ENCODE results near the gene PDCD1.

The PDCD1 gene

GRCh38 chr2:241895427-241895711, 36.7 kb upstream of the PDCD1 start:
- no peak for DNase-seq

DNA sequence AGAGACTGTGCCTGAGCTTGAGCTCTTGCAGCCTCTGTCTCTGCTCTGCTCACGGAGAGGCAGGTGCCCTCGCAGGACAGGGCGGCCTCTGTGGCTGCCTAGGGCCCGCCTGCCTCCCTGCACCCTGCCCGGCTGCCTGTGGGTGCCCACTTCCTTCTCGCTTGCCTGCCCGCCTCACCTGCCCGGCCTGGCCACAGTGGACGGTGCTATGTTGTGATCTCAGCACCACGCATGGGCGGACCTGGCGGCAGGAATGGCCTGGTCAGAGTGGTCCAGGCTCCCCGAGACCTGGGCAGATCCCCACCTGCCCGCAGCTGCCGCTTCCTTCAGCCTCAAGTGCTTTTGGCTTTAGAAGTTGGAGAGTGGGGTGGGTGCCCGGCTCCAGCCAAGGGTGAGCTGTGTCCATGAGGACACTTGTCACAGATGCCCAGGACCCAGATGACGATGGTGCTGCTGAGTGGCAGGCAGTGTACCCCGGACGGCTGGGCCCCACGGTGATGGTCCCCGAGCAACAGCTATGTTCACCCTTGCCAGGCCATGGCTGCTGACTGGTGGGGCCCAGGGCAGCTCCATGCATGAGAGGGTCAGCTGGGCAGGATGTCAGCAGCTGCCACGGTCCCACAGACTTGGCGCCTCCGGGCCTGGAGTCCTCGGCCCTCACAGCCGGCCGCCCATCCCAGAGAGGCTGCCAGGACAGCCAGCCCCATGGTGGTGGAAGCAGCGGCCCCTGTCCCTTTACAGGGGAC, 36.2 kb upstream of the PDCD1 start:
- no peak for DNase-seq

DNA sequence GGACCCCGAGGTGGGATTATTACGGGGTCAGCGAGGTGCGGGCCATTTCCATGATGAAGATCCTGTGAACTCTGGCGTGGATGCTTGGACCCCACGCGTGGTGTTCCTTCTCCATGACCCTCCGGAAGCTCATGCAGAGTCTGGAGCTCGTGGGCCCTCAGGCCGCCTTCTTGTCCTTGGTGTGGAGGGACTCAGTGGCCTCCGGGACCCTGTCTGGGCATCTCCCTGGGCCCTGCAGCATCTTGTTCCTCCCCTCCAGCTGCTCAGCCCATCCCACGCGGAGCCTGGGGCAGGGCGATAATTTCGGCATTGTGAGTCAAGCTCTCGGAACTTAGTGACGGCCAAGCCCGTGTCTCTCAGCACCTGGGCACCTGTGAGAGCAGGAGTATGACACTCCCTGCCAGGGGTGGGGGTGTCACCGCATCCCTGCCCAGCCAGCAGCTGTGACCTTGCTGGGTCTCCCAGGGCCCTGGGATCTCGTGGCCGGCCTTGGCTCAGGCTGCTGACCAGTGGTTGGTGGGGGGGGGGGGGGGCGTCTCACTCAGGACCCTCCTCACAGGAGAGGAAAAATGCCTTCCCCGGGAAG, 35.5 kb upstream of the PDCD1 start:
- no peak for DNase-seq

DNA sequence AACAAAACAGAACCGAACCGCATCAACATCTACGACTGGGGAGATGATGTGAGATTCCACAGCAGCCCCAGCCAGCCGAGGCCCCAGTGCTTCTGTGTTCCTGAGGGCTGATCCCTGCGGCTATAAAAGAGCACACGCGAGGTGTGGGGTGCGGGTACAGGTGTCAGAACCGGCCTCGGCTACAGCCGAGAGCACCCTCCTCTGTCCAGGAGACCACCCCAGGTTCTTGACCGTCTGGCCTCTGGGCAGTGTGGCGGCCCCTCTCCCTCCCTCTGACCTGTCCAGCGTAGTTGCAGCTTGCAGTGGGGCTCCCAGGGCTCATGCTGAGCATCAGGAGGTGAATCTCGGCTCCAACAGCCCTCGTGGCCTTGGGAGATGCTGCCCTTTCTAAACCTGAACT, 34.6 kb upstream of the PDCD1 start:
- no peak for DNase-seq

GRCh38 chr2:241892299-241893137, 33.8 kb upstream of the PDCD1 start:
- DNase-seq, result peak; percentile 63

- DNase-seq, result no peak
Measured at GRCh38 chr2:241891988-241892298, 33.2 kb upstream of the PDCD1 start.

GRCh38 chr2:241891315-241891987, 32.8 kb upstream of the PDCD1 start:
- no peak for DNase-seq

- no peak for DNase-seq
Measured at GRCh38 chr2:241890524-241891235, 32.0 kb upstream of the PDCD1 start.

DNA sequence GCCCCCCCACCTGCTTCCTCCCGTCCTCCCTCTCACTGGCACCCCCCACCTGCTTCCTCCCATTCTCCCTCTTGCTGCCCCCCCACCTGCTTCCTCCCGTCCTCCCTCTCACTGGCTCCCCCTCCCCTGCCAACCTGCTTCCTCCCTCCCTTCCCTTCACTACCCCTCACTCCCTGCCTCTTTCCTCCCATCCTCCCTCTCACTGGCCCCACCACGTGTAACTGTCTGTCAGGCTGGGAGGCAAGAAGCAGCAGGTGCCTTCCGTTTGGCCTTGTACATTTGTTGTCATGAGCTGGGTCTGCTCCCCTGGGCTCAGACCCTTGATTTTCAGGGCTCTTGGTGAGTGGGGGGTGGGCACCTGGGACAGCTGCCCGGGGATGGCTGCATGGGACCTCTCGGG, 29.9 kb upstream of the PDCD1 start:
- no peak for DNase-seq

DNA sequence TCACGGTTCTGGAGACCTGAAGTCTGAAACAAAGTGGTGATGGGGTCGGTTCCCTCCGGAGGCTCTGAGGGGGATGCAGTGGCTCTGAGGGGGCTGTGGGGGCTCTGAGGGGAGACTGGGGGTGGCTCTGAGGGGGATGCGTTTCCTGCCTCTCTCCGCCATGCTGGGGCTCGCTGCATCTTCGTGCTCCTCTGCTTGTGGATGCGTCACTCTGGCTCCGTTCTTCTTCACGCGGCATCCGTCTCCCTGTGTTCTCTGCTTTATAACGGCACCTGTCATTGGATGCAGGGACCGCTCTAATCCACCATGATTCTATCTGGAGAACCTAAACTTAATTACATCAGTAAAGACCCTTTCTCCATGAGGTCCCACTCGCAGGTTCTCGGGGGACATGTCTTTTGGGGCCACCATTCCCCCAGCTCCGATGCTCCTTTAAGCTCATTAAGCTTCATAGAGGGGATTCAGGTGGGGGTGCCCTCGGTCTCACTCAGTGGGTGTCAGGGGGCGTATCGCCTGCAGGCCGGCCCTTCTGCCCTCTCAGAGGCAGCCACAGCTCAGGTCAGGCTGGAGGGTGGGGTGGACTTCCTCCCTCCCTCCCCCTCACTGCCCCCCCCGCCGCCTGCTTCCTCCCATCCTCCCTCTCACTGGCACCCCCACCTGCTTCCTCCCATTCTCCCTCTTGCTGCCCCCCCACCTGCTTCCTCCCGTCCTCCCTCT, 29.3 kb upstream of the PDCD1 start:
- DNase-seq, result no peak

GRCh38 chr2:241886840-241887447, 28.2 kb upstream of the PDCD1 start:
- DNase-seq, result no peak

DNA sequence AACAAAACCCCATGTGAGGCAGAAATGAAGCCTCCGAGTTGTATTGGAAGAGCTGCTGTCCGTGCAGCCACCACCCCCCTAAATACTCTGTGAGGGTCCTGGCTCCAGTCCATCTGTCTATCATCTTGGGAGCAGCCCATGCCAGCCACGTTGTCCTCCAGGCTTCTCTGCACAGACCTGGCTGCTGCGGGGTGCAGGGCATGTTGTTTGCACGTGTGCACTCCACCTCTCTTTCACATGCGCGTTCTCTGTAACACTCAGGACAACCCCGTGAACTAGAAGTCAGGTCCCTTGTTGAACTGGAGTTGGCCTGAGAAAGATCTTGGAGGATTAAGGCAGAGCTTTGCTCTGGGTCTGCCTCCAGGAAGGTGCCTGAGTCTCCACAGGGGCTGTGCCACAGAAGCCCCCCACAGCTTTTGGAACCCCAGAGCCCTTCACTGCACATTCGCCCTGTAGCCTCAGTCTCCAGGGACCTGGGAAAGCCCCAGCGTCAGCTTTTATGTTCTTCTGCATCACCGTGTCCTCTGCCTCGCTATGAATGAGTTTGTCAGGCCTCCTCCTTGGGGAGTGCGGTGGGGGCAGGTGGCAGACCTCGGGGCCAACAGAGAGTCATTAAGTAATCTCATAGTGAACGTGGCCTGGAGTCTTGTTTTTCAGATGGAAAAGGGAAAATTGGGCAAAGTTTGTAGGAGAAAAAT, 27.4 kb upstream of the PDCD1 start:
- peak; percentile 87 for DNase-seq

GRCh38 chr2:241885291-241885945, 26.7 kb upstream of the PDCD1 start:
- DNase-seq, result peak; percentile 97

DNA sequence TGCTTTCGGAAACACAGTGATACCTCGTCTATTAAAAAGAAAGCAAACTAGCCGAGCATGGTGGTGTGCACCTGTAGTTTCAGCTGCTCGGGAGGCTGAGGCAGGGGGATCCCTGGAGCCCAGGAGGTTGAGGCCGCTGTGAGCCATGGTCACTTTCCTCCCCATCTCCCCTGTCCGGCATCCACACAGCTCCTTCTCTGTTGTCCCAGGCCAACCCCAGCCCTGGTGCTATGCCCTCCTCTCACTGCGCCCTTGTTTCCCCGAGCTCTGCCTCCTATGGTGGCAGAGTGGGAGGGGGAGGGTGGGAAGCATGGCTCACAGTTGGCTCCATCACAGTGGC, 26.2 kb upstream of the PDCD1 start:
- peak; percentile 59 for DNase-seq

DNA sequence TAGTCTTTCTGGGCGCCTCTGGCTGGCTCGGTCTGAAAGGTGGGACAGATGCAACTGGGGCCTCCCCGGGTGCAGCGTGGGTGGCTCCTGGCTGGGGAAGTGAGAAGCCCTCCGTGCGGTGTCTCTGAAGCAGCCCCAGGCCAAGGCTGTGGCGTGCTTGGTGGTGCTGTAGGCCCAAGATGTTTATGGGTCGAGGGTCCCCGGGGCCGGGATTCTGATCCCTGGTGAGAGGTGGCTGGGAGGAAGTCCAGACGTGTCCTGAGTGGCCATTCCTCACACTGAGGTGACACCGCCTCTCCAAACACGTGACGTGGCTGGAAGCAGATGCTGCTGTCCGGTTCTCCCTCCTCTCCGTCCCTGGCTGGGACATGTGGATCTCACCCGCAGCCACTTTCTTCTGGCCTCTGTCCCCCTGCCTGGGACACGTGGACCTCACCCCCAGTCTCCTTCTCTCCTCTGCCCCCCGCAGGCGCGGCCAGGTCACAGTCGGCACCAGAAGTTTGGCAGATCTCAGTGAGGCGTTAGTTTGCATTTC, 23.5 kb upstream of the PDCD1 start:
- peak; percentile 82 for DNase-seq

DNA sequence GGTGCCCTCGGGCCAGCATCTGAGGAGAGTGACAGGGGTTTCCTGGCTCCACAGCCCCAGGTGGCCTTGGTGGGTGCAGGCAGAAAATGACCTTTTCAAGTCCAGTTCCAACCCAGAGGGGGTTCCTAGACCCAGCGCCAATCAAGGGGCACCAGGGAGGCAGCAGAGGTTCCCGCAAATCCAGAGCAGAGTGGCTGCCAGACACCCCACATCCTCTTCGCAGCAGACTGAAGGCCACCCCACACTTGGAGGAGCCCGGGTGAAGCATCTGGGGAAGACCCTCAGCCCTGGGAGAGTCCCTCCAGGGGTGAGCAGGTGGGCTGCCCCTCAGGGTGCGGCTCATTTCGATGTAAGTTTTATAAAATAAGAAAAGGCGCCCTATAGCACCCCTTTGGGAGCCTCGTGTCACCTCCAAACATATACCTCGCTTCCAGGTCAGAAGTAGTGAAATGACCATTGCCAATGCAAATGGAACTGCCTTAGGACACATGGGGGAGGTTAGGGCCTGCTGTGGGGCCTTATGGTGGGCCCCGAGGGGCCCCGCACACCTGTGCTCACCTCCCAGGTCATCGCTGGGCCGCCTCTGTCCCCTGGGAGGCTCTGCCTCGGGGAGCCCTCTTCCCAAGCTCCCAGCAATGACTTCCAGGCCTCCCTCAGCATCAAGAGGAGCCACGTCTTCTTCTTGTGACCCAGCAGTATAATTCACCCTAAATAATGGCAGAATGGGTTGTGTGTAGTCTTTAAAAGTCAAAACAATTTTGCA, 21.8 kb upstream of the PDCD1 start:
- no peak for DNase-seq

DNA sequence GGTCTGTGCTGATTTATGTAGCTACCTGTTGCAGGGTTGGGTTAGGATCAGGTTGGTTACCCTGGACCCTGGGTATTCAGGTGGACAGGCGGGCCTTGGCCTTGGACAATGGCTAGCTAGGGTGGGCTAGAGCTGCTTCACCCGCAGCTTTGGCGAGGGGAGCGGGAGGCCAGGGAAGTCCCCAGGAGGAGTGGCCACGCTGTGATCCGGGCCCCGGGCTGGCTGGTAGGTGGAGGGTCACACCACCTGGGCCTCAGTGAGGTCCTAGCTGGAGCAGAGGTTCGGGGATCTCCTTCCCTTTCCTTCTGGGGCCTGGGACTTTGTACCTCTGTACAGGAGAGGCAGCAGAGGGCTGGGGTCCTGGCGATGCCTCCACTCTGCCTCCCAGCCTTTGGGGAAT, 20.6 kb upstream of the PDCD1 start:
- DNase-seq, result no peak

DNA sequence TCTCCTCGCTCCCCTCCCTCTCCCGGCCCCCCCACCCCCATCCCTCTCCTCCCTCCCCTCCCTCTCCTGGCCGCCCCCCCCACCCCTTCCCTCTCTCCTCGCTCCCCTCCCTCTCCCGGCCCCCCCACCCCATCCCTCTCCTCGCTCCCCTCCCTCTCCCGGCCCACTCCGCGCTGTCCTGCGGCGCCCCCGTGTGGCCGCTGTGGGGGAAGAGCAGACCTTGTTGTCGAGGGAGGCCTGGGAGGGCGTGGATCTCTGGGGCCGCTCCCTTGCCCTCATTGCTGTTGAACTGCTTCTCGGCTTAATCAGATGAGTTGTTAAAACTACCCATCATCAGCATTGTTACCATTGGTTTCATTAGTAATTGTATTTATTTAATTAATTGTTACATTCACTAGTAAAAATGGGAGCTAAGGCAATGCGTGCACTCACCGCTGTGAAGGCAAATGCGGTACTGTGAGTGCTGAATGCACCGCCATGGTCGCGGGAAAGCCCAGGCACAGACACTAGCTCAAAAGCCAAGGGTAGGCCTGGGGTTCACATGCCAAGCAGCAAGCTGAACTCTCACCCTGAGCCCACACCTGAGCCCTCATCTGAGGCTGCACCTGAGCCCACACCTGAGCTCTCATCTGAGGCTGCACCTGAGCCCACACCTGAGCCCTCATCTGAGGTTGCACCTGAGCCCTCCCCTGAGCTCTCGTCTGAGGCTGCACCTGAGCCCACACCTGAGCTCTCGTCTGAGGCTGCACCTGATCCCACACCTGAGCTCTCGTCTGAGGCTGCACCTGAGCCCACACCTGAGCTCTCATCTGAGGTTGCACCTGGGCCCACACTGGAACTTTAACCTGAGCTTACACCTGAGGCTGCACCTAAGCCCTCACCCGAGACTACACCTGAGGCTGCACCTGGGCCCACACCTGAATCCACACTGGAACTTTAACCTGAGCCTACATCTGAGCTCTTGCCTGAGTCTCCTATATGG, 19.6 kb upstream of the PDCD1 start:
- peak; percentile 88 for DNase-seq
